GM12878 (cell line): Measurements from ENCODE around the gene LIX1L. TPM values are rescaled to one million over a fixed set of nuclear protein-coding genes. Genes with fewer than 3 reads are reported as not detected.

Source experiments
- ATF7 ChIP-seq: fragments of 450-650 bp; IDR thresholded peaks from 2 replicates; pipeline ENCODE4 v1.6.1; 2016; ENCODE audit warnings: low read depth, mild to moderate bottlenecking
- BCL3 ChIP-seq: IDR thresholded peaks from 2 replicates; pipeline ENCODE4 v1.6.1; 2011; ENCODE audit warnings: borderline replicate concordance, low read depth, mild to moderate bottlenecking, moderate library complexity, low read length; ENCODE audit not compliant: insufficient read depth, poor library complexity, severe bottlenecking
- BCLAF1 ChIP-seq: fragments of 450-650 bp; IDR thresholded peaks from 2 replicates; pipeline ENCODE4 v1.6.1; 2017; ENCODE audit warnings: antibody characterized with exemption, mild to moderate bottlenecking, moderate library complexity
- BRCA1 ChIP-seq: IDR thresholded peaks from 2 replicates; pipeline ENCODE4 v1.6.1; 2011; ENCODE audit warnings: low read depth, low read length, improper control_type of control experiment
- CTCF ChIP-seq, 3 experiments: IDR thresholded peaks in 2 of 3; conservative IDR thresholded peaks in 1 of 3; 2 replicates each; pipeline ENCODE4 v1.5.1; 2011; ENCODE audit warnings: low read depth in 3 of 3, low read length in 3 of 3, mild to moderate bottlenecking in 3 of 3, control low read depth in 2 of 3, moderate library complexity in 2 of 3, inconsistent platforms in 1 of 3, mixed read lengths in 1 of 3; ENCODE audit not compliant: control insufficient read depth in 2 of 3, insufficient read depth in 1 of 3; ENCODE audit errors: extremely low read depth in 1 of 3
- ESRRA ChIP-seq: IDR thresholded peaks from 2 replicates; pipeline ENCODE4 v1.6.1; 2012; ENCODE audit warnings: mild to moderate bottlenecking, low read length, improper control_type of control experiment
- EZH2 ChIP-seq: IDR thresholded peaks from 2 replicates; pipeline ENCODE4 v1.6.1; 2012; ENCODE audit warnings: low read depth, mild to moderate bottlenecking, control low read depth, inconsistent platforms, low read length, borderline replicate concordance; ENCODE audit not compliant: control insufficient read depth
- KDM1A ChIP-seq: fragments of 200-600 bp; sonication (generic); IDR thresholded peaks from 2 replicates; pipeline ENCODE4 v1.6.1; 2016; ENCODE audit warnings: borderline replicate concordance
- MAX ChIP-seq: IDR thresholded peaks from 2 replicates; pipeline ENCODE4 v1.6.1; 2012; ENCODE audit warnings: low read depth, low read length, improper control_type of control experiment
- PML ChIP-seq: IDR thresholded peaks from 2 replicates; pipeline ENCODE4 v1.6.1; 2012; ENCODE audit warnings: low read length, inconsistent platforms
- POLR2AphosphoS5 ChIP-seq: IDR thresholded peaks from 2 replicates; pipeline ENCODE4 v1.6.1; 2011; ENCODE audit warnings: mild to moderate bottlenecking, low read length, inconsistent platforms
- SMARCA5 ChIP-seq: fragments of 450-650 bp; IDR thresholded peaks from 2 replicates; pipeline ENCODE4 v1.6.1; 2017; ENCODE audit warnings: mild to moderate bottlenecking
- TBL1XR1 ChIP-seq: IDR thresholded peaks from 2 replicates; pipeline ENCODE4 v1.6.1; 2012; ENCODE audit warnings: low read depth, low read length, improper control_type of control experiment
- TCF7 ChIP-seq: IDR thresholded peaks from 2 replicates; pipeline ENCODE4 v1.6.1; 2014; ENCODE audit warnings: antibody characterized with exemption, borderline replicate concordance
- ZBTB11 ChIP-seq: fragments of 450-650 bp; formaldehyde crosslinking; IDR thresholded peaks from 2 replicates; pipeline ENCODE4 v1.5.0; 2022; ENCODE audit warnings: mild to moderate bottlenecking, missing genetic modification characterization
- ZBTB4 ChIP-seq: fragments of 450-650 bp; formaldehyde crosslinking; IDR thresholded peaks from 2 replicates; pipeline ENCODE4 v1.4.0; 2022; ENCODE audit warnings: mild to moderate bottlenecking, moderate library complexity
- polyA plus RNA-seq, 11 experiments: library from polyadenylated mRNA; depleted of rRNA in 4 of 11; unstranded in 6 of 11; stranded (reverse) in 5 of 11; fragments of >200 nt; fragmentation: Nextera tagmentation in 4 of 11; fragmentation: Illumina TruSeq in 1 of 11; extraction: Ambion mirVana in 4 of 11; extraction: Trizol in 1 of 11; gene quantifications; 1 replicate in 1 of 11; 2 replicates in 10 of 11; pipeline versions ENCODE4 v1.2.1 to v1.2.3, GENCODE V29; 2011 to 2016; ENCODE audit warnings: inconsistent platforms in 2 of 11, missing spikeins in 2 of 11, low read depth in 1 of 11
- total RNA-seq, 4 experiments: library from RNA; depleted of rRNA in 3 of 4; stranded (reverse); fragments of >200 nt in 3 of 4; fragmentation: Illumina TruSeq in 1 of 4; extraction: Trizol in 1 of 4; gene quantifications; 2 replicates each; pipeline versions ENCODE4 v1.2.1 to v1.2.3, GENCODE V29; 2013 to 2021

The LIX1L gene
- total and polyA plus RNA-seq, 10 of the 15 experiments (the other 5 are each of a cell fraction or from before 2014, with no cell fraction given), result 5.5 to 48.2 (median 15.3) TPM

GRCh38 chr1:145996433-145997015 is 38.7 kb upstream of the LIX1L start, which contains the start of gene TXNIP (continued):
- 0 out of 2 replicates have a peak, but pooled peaks have one; percentile 32 for TF ChIP-seq TBL1XR1
- peak; percentile 100 for TF ChIP-seq PML
- TF ChIP-seq ZBTB11 (CRISPR knock-in tag), result no peak
- TF ChIP-seq ATF7, result no peak
- no peak for TF ChIP-seq EZH2
- peak; percentile 98 for TF ChIP-seq MAX
- no peak for TF ChIP-seq KDM1A
- peak; percentile 99 for TF ChIP-seq POLR2AphosphoS5
- no peak for TF ChIP-seq SMARCA5
- no peak for TF ChIP-seq CTCF (IDR thresholded peaks at IDR 0.05 in 2 of 3, conservative IDR thresholded peaks at IDR 0.05 in 1 of 3; ENCODE audit: control insufficient read depth in 2 of 3, extremely low read depth in 1 of 3, insufficient read depth in 1 of 3, low read depth in 3 of 3, low read length in 3 of 3)
- peak; percentile 73; the same call in 1 of the 2 replicates for TF ChIP-seq TCF7
- TF ChIP-seq BCLAF1, result peak; percentile 92
- TF ChIP-seq ZBTB4, result no peak
- 0 out of 2 replicates have a peak, but pooled peaks have one; percentile 32 for TF ChIP-seq ESRRA
- TF ChIP-seq BCL3, result peak; percentile 92
- TF ChIP-seq BRCA1, result no peak
